HG03139 (cell line): Measurements from ENCODE around the gene SUPT6H.
A peak's percentile ranks its signal among the peaks of the same experiment; 100 is the strongest.

Experiments
- ATAC-seq: cut with Tn5 transposase; IDR thresholded peaks from one replicate; pipeline ENCODE4 v1.9.1; 2021; ENCODE audit not compliant: unreplicated experiment

The SUPT6H gene

DNA sequence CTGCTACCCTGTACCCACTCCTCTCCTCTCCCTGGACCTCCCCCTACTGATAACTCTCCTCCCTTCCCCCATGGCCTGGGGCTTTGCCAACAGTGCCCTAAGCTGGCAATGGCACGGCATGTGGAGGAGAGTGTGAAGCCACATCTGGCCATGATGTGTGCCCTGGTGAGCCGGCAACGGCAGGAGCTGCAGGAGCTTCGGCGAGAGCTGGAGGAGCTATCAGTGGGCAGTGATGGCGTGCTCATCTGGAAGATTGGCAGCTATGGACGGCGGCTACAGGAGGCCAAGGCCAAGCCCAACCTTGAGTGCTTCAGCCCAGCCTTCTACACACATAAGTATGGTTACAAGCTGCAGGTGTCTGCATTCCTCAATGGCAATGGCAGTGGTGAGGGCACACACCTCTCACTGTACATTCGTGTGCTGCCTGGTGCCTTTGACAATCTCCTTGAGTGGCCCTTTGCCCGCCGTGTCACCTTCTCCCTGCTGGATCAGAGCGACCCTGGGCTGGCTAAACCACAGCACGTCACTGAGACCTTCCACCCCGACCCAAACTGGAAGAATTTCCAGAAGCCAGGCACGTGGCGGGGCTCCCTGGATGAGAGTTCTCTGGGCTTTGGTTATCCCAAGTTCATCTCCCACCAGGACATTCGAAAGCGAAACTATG, 87.0 kb downstream of the SUPT6H start:
- no peak for ATAC-seq

DNA sequence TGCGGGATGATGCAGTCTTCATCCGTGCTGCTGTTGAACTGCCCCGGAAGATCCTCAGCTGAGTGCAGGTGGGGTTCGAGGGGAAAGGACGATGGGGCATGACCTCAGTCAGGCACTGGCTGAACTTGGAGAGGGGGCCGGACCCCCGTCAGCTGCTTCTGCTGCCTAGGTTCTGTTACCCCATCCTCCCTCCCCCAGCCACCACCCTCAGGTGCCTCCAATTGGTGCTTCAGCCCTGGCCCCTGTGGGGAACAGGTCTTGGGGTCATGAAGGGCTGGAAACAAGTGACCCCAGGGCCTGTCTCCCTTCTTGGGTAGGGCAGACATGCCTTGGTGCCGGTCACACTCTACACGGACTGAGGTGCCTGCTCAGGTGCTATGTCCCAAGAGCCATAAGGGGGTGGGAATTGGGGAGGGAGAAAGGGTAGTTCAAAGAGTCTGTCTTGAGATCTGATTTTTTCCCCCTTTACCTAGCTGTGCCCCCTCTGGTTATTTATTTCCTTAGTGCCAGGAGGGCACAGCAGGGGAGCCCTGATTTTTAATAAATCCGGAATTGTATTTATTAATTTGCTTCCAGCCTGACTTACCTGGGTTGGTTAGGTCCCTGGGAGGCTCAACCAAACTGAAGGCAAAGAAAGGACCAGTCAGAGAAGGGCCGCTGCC, 87.6 kb downstream of the SUPT6H start:
- no peak for ATAC-seq

DNA sequence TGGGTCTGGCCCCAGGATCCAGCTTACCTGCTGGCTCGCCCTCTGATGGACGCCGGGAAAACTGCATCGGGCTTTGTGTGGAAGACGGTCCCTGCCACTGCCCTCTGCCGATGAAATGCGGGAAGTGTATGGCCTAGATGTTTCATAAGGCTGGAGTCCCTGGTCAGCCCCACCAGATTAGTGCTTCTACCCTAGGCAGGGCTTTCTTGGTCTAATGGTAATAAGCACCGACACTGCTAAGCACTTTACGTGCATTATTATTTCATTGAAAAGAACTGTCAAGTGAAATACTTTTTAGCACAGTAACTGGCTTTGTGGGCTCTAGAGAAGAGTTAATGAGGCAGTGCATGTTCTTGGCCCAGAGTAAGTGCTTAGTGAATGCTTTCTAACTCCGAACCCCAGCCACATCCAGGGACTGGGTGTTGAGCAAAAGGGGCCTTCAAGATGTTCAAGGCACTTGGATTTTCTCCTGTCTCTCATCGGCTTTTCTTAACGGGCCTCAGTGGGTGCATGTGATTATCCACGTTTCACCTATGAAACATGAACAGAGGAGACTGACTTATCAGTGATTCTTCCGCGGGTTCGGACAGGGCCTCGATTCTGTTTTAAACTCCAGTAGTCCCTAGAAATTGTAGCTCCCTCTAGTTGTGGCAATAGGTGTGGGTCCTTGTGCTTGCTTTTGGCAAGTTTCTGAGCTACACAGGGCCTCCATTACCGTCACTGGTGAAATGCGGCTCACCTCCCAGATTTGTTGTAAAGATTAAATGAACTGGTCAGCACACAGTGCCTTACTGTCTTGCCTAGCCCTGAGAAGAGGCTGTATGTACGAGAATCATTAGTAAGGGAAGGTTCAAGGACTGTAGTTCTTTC, 88.4 kb downstream of the SUPT6H start:
- ATAC-seq = peak; percentile 55

DNA sequence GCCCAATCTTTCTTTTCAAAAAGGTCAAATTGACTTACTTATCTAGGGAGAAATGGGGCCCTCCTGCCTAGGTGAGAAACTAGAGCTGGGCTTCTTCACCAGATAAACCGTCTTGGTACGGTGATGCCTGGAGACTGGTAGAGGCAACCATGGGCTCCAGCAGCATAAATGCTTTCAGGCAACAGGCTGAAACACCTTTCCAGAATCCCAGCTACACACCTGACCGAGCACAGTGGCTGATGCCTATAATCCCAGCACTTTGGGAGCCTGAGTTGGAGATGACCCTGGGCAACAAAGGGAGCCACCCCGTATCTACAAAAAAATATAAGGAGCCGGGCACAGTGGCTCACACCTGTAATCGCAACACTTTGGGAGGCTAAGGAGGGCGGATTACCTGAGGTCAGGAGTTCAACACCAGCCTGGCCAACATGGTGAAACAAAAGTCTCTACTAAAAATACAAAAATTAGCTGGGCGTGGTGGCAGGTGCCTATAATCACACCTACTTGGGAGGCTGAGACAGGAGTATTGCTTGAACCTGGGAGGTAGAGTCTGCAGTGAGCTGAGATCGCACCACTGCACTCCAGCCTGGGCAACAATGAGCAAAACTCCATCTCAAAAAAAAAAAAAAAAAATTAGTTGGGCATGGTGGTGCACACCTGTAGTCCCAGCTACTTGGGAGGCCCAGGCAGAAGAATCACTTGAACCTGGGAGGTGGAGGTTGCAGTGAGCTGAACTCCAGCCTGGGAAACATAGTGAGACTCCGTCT, 89.8 kb downstream of the SUPT6H start:
- no peak for ATAC-seq
